Right lobe of liver (tissue), 4 donors: ENCODE measurements around the gene P2RY2.

Experiments
- CTCF ChIP-seq, 4 donors: fragments of 200-600 bp in 3 of 4; fragments of 450-650 bp in 1 of 4; IDR thresholded peaks; one replicate each; pipeline versions ENCODE4 v1.5.1 to v1.8.0; 2016 to 2022; ENCODE audit warnings: antibody characterized with exemption in 4 of 4, mild to moderate bottlenecking in 2 of 4
- POLR2A ChIP-seq: fragments of 450-650 bp; IDR thresholded peaks from one replicate; pipeline ENCODE4 v1.6.1; 2017; ENCODE audit warnings: antibody characterized with exemption, mild to moderate bottlenecking
- donor health status: DM: no; HTN: no; CAD: no.
- donor health status: DM: no; HTN: no; CAD: no.
- donor health status: DM: no; HTN: yes; CAD: no.

GRCh38 chr11:73262851-73263495, 44.9 kb downstream of the P2RY2 start:
- TF ChIP-seq CTCF (IDR thresholded peaks at IDR 0.05) (no peak), POLR2A (no peak)
